Testis (tissue), 3 donors: ENCODE results near the gene HPN. TPM values are rescaled to one million over a fixed set of nuclear protein-coding genes. Genes with fewer than 3 reads are reported as not detected.

Source experiments
- DNase-seq: peaks from one replicate; pipeline ENCODE4 v3.0.0-alpha.2; 2019
- H3K27ac ChIP-seq, 2 donors: fragments of 200-600 bp; sonication (generic); one replicate each; pipeline ENCODE4 v1.5.1; 2019
- H3K27me3 ChIP-seq: fragments of 200-600 bp; sonication (generic); one replicate; pipeline ENCODE4 v1.5.1; 2019
- H3K36me3 ChIP-seq: fragments of 200-600 bp; sonication (generic); one replicate; pipeline ENCODE4 v1.5.1; 2017; ENCODE audit warnings: low read depth; ENCODE audit errors: missing control alignments
- H3K4me1 ChIP-seq: fragments of 200-600 bp; sonication (generic); one replicate; pipeline ENCODE4 v1.5.1; 2019
- H3K4me3 ChIP-seq, 2 donors: fragments of 200-600 bp; sonication (generic); one replicate each; pipeline ENCODE4 v1.5.1; 2017 to 2019
- H3K9me3 ChIP-seq: fragments of 200-600 bp; sonication (generic); one replicate; pipeline ENCODE4 v1.5.1; 2017
- POLR2A ChIP-seq: fragments of 450-650 bp; IDR thresholded peaks from one replicate; pipeline ENCODE4 v1.6.1; 2017; ENCODE audit warnings: antibody characterized with exemption, mild to moderate bottlenecking, moderate library complexity
- WGBS, 2 donors: methylation state at CpG; one replicate each; pipeline ENCODE4 v1.1.5; 2018; 5-methylcytosine and 5-hydroxymethylcytosine counted together
- intact Hi-C: fragments of 100-400 bp; cut with DNase I; formaldehyde crosslinking; loops from one replicate; pipeline ENCODE4 v1.15.1; 2023; ENCODE audit warnings: low total_unique reads
- polyA plus RNA-seq: library from polyadenylated mRNA; stranded (reverse); fragments of 350-450 nt; fragmentation: Illumina TruSeq; extraction: RNeasy Lipid Tissue Mini Kit (QIAGEN cat#74804); gene quantifications from one replicate; pipeline ENCODE4 v1.2.3, GENCODE V29; 2014; ENCODE audit warnings: low read depth, low replicate concordance; ENCODE audit not compliant: insufficient read depth
- total RNA-seq, 2 donors: library from RNA; depleted of rRNA; stranded (reverse); fragments of >200 nt; gene quantifications; one replicate each; pipeline ENCODE4 v1.2.3, GENCODE V29; 2016
- TF ChIP-seq, protein P1 (sequence below), 3 experiments: fragments of 450-650 bp in 2 of 3; fragments of 200-600 bp in 1 of 3; sonication (generic) in 1 of 3; IDR thresholded peaks; one replicate each; pipeline ENCODE4 v1.5.1; 2016 to 2019; ENCODE audit warnings: antibody characterized with exemption in 3 of 3, mild to moderate bottlenecking in 2 of 3, moderate library complexity in 1 of 3

Gene HPN
- total and polyA plus RNA-seq, 3 donors from 2014 or later: 0.79 to 8.2 (median 1.7) TPM

DNA sequence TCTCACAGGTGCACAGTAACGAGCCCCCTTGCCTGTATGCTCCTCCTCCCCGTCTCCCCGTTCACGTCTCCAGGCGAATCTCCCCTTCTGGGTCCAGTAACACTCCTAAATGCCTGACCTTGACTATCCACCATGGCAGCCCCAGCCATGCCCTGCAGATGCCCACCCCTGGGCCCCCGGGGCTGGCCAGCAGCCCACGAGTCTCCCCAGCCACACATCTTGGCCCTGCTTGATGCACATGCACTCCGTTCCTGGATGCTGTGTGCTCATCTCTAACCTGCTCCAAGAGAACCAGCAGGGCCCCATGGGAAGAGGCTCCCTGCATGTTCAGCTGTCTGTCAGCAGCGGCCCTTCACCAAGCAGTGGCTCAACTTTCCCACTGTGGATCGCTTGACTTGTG lies 32.0 kb downstream of the HPN start:
- DNase-seq: no peak
- TF ChIP-seq, protein P1, sequence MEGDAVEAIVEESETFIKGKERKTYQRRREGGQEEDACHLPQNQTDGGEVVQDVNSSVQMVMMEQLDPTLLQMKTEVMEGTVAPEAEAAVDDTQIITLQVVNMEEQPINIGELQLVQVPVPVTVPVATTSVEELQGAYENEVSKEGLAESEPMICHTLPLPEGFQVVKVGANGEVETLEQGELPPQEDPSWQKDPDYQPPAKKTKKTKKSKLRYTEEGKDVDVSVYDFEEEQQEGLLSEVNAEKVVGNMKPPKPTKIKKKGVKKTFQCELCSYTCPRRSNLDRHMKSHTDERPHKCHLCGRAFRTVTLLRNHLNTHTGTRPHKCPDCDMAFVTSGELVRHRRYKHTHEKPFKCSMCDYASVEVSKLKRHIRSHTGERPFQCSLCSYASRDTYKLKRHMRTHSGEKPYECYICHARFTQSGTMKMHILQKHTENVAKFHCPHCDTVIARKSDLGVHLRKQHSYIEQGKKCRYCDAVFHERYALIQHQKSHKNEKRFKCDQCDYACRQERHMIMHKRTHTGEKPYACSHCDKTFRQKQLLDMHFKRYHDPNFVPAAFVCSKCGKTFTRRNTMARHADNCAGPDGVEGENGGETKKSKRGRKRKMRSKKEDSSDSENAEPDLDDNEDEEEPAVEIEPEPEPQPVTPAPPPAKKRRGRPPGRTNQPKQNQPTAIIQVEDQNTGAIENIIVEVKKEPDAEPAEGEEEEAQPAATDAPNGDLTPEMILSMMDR (IDR thresholded peaks at IDR 0.05): no peak
- no peak for TF ChIP-seq POLR2A
- no peaks in the 10 kb centered on the region for H3K9me3 ChIP-seq
- no peaks in the 10 kb centered on the region for H3K4me1 ChIP-seq
- WGBS, 2 donors: 77 to 82% methylated on average over 10 of the region's 10 CpGs
- no peak overlapping the region for H3K4me3 ChIP-seq
- H3K27ac ChIP-seq: no peak overlapping the region
- H3K27me3 ChIP-seq: no peaks in the 10 kb centered on the region
- H3K36me3 ChIP-seq: no peaks in the 10 kb centered on the region
- intact Hi-C loops: no loop called here

DNA sequence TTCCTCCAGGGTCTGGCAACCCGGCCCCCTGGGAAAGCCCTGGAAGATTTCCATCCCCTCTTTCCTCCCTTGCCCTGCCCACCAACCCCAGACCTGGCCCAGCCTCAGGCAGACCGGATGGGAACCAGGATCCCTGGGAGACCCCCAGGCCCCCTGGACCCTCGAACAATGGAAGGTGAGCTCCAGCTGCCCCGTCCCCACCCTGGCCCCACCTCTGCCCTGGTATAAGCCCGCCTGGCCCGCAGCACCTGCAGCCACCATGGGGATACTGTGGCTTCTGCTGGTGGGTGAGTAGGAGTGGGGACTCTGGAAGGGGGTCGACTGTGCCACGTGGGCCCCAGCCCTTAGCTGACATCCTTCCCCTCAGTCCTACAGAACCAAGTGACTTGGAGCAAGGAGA lies 32.4 kb downstream of the HPN start:
- H3K9me3 ChIP-seq: no peaks in the 10 kb centered on the region
- no peak overlapping the region for H3K27ac ChIP-seq
- DNase-seq: no peak
- H3K4me1 ChIP-seq: no peaks in the 10 kb centered on the region
- TF ChIP-seq, protein P1 (IDR thresholded peaks at IDR 0.05): no peak
- TF ChIP-seq POLR2A: no peak
- H3K27me3 ChIP-seq: no peaks in the 10 kb centered on the region
- H3K4me3 ChIP-seq: no peak overlapping the region
- WGBS, 2 donors: 81% methylated on average over 8 of the region's 8 CpGs; no CpG with 5 or more reads in 1 of the 2 donors
- H3K36me3 ChIP-seq: no peaks in the 10 kb centered on the region
- intact Hi-C loops: no loop called here

DNA sequence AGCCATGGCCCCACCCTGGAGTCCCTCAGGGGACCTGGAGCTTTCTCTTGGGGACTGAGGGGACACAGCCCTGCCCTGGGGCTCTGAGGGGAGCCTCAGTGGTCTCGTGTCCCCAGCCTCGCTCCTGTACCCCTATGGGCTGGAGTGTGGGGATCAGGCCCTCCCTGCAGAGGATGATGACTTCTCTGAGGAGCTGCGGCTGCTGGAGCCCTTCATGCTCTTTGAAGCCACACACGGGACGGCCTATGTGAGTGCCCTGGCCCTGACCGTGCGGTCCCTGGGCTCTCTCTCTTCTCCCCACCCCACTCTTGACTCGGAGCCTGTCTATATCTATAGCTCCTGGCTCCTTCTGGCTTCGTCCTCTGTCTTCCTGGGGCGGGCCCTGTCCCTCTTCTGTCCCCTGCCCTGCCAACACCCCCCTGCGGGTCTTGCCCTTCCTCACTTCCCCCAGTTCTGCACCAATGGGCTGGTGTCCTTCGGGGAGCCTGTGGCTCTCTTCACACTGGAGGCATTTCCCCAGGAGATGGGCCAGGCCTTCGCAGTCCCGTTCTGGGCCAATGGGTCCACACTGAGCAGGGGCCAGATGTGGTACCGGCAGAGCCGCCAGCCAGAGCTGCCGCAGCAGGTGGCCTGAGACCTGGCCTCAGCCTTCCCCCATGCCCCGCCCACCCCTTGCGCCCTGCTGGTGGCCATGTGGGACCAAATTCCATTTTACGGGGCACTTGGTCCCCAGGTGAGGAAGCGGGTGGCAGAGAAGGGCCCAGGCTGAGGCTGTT lies 33.1 kb downstream of the HPN start:
- no peaks in the 10 kb centered on the region for H3K4me1 ChIP-seq
- intact Hi-C loops: no loop called here
- 91 to 92% methylated on average over 13 to 21 of the region's 21 CpGs for whole genome bisulfite sequencing, 2 donors
- DNase-seq: no peak
- no peaks in the 10 kb centered on the region for H3K27me3 ChIP-seq
- TF ChIP-seq, protein P1 (IDR thresholded peaks at IDR 0.05): no peak
- TF ChIP-seq POLR2A: no peak
- H3K27ac ChIP-seq: no peak overlapping the region
- no peak overlapping the region for H3K4me3 ChIP-seq
- no peaks in the 10 kb centered on the region for H3K9me3 ChIP-seq
- H3K36me3 ChIP-seq: no peaks in the 10 kb centered on the region

DNA sequence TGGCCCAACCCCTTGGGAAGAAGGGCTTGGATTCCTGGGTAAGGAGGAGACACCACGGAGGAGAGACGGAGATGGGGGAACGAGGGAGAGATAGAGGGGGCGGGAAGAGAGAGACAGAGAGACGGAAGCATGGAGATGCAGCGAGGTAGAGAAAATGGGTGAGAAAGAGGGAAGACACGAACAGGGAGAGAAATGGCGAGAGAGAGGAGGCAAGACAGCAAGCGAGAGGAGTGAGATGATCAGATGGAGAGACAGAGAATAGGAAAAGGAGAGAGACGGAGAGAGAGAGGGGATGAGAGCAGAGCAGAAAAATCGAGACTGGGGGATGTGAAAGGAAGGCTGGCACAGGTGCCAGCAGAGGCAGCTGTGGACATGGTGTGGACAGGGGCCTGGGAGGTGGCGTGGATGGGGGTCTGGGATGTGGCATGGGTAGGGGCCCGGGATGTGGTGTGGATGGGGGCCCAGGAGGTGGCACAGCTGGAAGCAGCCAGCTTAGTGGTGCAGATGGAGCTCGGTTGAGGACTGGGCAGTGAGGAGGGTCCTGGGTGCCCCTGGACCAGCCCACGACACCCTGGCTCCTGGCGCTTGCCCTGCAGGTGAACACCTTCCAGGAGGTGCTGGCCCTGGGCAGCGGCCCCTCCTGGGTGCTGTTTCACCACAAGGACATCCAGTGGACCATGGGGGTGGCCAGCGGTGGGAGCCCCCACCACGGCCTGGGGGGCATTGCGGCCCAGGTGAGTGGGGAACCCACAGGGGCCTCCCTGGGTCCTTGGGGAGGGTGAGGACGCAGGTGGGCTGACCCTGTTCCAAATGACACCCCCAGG lies 33.9 kb downstream of the HPN start:
- Histone ChIP-seq H3K4me1 (no peaks in the 10 kb centered on the region), H3K9me3 (no peaks in the 10 kb centered on the region), H3K36me3 (no peaks in the 10 kb centered on the region), H3K4me3 (no peak overlapping the region), H3K27me3 (no peaks in the 10 kb centered on the region), H3K27ac (no peak overlapping the region)
- TF ChIP-seq POLR2A: no peak
- TF ChIP-seq, protein P1 (IDR thresholded peaks at IDR 0.05): no peak
- WGBS, 2 donors: 90 to 93% methylated on average over 17 to 21 of the region's 21 CpGs
- intact Hi-C loops: no loop called here
- no peak for DNase-seq
